GM19193 (cell line): Measurements from ENCODE around the gene KRT76.

Experiments used
- POLR2A ChIP-seq: IDR thresholded peaks from 4 replicates; pipeline ENCODE4 v1.6.1; 2011; ENCODE audit not compliant: insufficient read depth, insufficient read length; ENCODE audit errors: extremely low read depth

Gene KRT76

GRCh38 chr12:52767427-52767826, 9.7 kb downstream of the KRT76 start:
- no peak for TF ChIP-seq POLR2A

- no peak for TF ChIP-seq POLR2A
Measured at GRCh38 chr12:52767020-52767379, 10.1 kb downstream of the KRT76 start.

- no peak for TF ChIP-seq POLR2A
Measured at GRCh38 chr12:52766351-52767019, 10.7 kb downstream of the KRT76 start.

GRCh38 chr12:52765702-52766101, 11.4 kb downstream of the KRT76 start:
- no peak for TF ChIP-seq POLR2A

- TF ChIP-seq POLR2A, result no peak
Measured at GRCh38 chr12:52763991-52764390, 13.2 kb downstream of the KRT76 start.

GRCh38 chr12:52763036-52763659, 14.0 kb downstream of the KRT76 start:
- TF ChIP-seq POLR2A, result no peak

GRCh38 chr12:52761802-52762201, 15.3 kb downstream of the KRT76 start:
- TF ChIP-seq POLR2A, result no peak

GRCh38 chr12:52760623-52761022, 16.5 kb downstream of the KRT76 start:
- TF ChIP-seq POLR2A, result no peak

- TF ChIP-seq POLR2A, result no peak
Measured at GRCh38 chr12:52759695-52760094, 17.4 kb downstream of the KRT76 start.

GRCh38 chr12:52759218-52759617, 17.9 kb downstream of the KRT76 start:
- TF ChIP-seq POLR2A, result no peak

- no peak for TF ChIP-seq POLR2A
Measured at GRCh38 chr12:52757449-52758176, 19.5 kb downstream of the KRT76 start.

GRCh38 chr12:52756281-52756960, 20.7 kb downstream of the KRT76 start:
- TF ChIP-seq POLR2A, result no peak

GRCh38 chr12:52755533-52755932, 21.6 kb downstream of the KRT76 start:
- no peak for TF ChIP-seq POLR2A

GRCh38 chr12:52754135-52754534, 23.0 kb downstream of the KRT76 start:
- TF ChIP-seq POLR2A, result no peak

GRCh38 chr12:52753283-52753682, 23.9 kb downstream of the KRT76 start:
- no peak for TF ChIP-seq POLR2A
